Neural progenitor cell (in vitro differentiated cells): ENCODE results near the gene ARFGAP1. TPM values are rescaled to one million over a fixed set of nuclear protein-coding genes. Genes with fewer than 3 reads are reported as not detected.

Experiments used
- DNase-seq: peaks from one replicate; pipeline ENCODE4 v3.0.0-alpha.2; 2016; ENCODE audit warnings: low spot score
- H2AFZ ChIP-seq: fragments of 200-600 bp; sonication (generic); replicated peaks from 2 replicates; pipeline ENCODE4 v1.6.1; 2016; ENCODE audit warnings: antibody characterized with exemption
- H3F3A ChIP-seq: fragments of 200-600 bp; sonication (generic); 2 replicates; pipeline ENCODE4 v1.6.1; 2016; ENCODE audit warnings: antibody characterized with exemption, low read depth
- H3K27ac ChIP-seq: fragments of 200-600 bp; sonication (generic); 2 replicates; pipeline ENCODE4 v1.5.1; 2016; ENCODE audit warnings: mild to moderate bottlenecking
- H3K27me3 ChIP-seq: fragments of 200-600 bp; sonication (generic); 2 replicates; pipeline ENCODE4 v1.6.1; 2016; ENCODE audit warnings: mild to moderate bottlenecking, moderate library complexity
- H3K36me3 ChIP-seq: fragments of 200-600 bp; sonication (generic); 2 replicates; pipeline ENCODE4 v1.5.1; 2016
- H3K4me1 ChIP-seq: fragments of 200-600 bp; sonication (generic); 2 replicates; pipeline ENCODE4 v1.6.1; 2016; ENCODE audit warnings: mixed run types
- H3K4me2 ChIP-seq: fragments of 200-600 bp; sonication (generic); 2 replicates; pipeline ENCODE4 v1.6.1; 2016
- H3K4me3 ChIP-seq: fragments of 200-600 bp; sonication (generic); 2 replicates; pipeline ENCODE4 v1.5.1; 2016
- H3K79me2 ChIP-seq: fragments of 200-600 bp; sonication (generic); 2 replicates; pipeline ENCODE4 v1.6.1; 2016; ENCODE audit warnings: low read depth
- H3K9ac ChIP-seq: fragments of 200-600 bp; sonication (generic); 2 replicates; pipeline ENCODE4 v1.6.1; 2016
- H3K9me3 ChIP-seq: fragments of 200-600 bp; sonication (generic); 2 replicates; pipeline ENCODE4 v1.5.1; 2016; ENCODE audit warnings: low read depth
- H4K20me1 ChIP-seq: fragments of 200-600 bp; sonication (generic); 2 replicates; pipeline ENCODE4 v1.6.1; 2016; ENCODE audit warnings: low read depth
- H3K27ac Mint-ChIP-seq: 3 replicates; pipeline ENCODE4 v1.8.0; 2021; ENCODE audit warnings: mixed read lengths
- H3K27me3 Mint-ChIP-seq: 2 replicates; pipeline ENCODE4 v1.8.0; 2022; ENCODE audit warnings: low read depth, mild to moderate bottlenecking, inconsistent platforms, moderate library complexity, mixed read lengths; ENCODE audit not compliant: insufficient read depth
- H3K36me3 Mint-ChIP-seq: 3 replicates; pipeline ENCODE4 v1.8.0; 2021; ENCODE audit warnings: mixed read lengths
- H3K4me1 Mint-ChIP-seq: 3 replicates; pipeline ENCODE4 v1.8.0; 2021; ENCODE audit warnings: mixed read lengths
- H3K4me3 Mint-ChIP-seq: 3 replicates; pipeline ENCODE4 v1.8.0; 2021; ENCODE audit warnings: mild to moderate bottlenecking, moderate library complexity, mixed read lengths
- H3K9me3 Mint-ChIP-seq: 3 replicates; pipeline ENCODE4 v1.8.0; 2020; ENCODE audit warnings: mixed read lengths
- EZH2 ChIP-seq: fragments of 200-600 bp; sonication (generic); IDR thresholded peaks from 2 replicates; pipeline ENCODE4 v1.6.1; 2017; ENCODE audit warnings: antibody characterized with exemption, mild to moderate bottlenecking, moderate library complexity
- EZH2phosphoT487 ChIP-seq: fragments of 200-600 bp; sonication (generic); IDR thresholded peaks from 2 replicates; pipeline ENCODE4 v1.6.1; 2017; ENCODE audit warnings: antibody characterized with exemption
- total RNA-seq: library from RNA; depleted of rRNA; stranded (reverse); fragments of >200 nt; gene quantifications from 2 replicates; pipeline ENCODE4 v1.2.3, GENCODE V29; 2015; ENCODE audit warnings: low replicate concordance
- TF ChIP-seq, protein P1 (sequence below): fragments of 200-600 bp; sonication (generic); IDR thresholded peaks from 2 replicates; pipeline ENCODE4 v1.5.1; 2017; ENCODE audit warnings: antibody characterized with exemption, mild to moderate bottlenecking

Gene ARFGAP1
- total RNA-seq, 1 donor from 2014 or later, result 43.7 TPM

GRCh38 chr20:63330084-63330760 is 57.6 kb downstream of the ARFGAP1 start:
- Histone ChIP-seq H3K9ac (no peak overlapping the region), H4K20me1 (no peaks in the 10 kb centered on the region), H3K4me2 (no peak overlapping the region), H3K27me3 (no peaks in the 10 kb centered on the region), H3F3A (no peaks in the 10 kb centered on the region), H3K4me1 (no peaks in the 10 kb centered on the region), H3K4me3 (no peak overlapping the region), H3K36me3 (no peaks in the 10 kb centered on the region), H3K27ac (no peak overlapping the region), H3K79me2 (no peaks in the 10 kb centered on the region), H2AFZ (no peak overlapping the region), H3K9me3 (no peaks in the 10 kb centered on the region)
- H3K9me3 Mint-ChIP-seq, result peaks cover 8% of the 10 kb centered on the region
- H3K27ac Mint-ChIP-seq, result no peak overlapping the region
- DNase-seq, result no peak
- peaks cover 5% of the 10 kb centered on the region for H3K4me1 Mint-ChIP-seq
- peaks cover 10% of the 10 kb centered on the region for H3K27me3 Mint-ChIP-seq
- H3K4me3 Mint-ChIP-seq, result no peak overlapping the region
- TF ChIP-seq EZH2 (no peak), EZH2phosphoT487 (no peak)
- TF ChIP-seq, protein P1, sequence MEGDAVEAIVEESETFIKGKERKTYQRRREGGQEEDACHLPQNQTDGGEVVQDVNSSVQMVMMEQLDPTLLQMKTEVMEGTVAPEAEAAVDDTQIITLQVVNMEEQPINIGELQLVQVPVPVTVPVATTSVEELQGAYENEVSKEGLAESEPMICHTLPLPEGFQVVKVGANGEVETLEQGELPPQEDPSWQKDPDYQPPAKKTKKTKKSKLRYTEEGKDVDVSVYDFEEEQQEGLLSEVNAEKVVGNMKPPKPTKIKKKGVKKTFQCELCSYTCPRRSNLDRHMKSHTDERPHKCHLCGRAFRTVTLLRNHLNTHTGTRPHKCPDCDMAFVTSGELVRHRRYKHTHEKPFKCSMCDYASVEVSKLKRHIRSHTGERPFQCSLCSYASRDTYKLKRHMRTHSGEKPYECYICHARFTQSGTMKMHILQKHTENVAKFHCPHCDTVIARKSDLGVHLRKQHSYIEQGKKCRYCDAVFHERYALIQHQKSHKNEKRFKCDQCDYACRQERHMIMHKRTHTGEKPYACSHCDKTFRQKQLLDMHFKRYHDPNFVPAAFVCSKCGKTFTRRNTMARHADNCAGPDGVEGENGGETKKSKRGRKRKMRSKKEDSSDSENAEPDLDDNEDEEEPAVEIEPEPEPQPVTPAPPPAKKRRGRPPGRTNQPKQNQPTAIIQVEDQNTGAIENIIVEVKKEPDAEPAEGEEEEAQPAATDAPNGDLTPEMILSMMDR, result no peak
- H3K36me3 Mint-ChIP-seq, result peaks cover 7% of the 10 kb centered on the region

DNA sequence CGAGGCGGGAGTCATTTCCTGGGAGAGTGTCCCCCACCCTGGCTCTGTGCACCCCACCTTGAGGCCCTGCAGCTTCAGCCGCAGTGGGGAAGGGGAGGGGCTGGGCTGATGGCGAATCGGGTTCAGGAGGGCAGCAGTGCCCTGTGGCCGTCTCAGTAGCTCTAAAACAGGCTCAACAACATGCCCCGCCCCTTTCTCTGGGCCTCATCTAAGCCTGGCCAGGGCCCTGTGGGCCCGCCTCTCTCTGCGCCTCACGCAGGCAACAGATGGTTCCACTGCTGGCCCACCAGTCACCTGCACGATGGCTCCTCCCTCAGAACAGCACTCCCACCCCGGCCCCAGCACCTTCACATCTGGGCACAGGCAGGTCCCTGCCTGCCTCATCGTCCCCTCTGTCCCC is 58.3 kb downstream of the ARFGAP1 start:
- no peak overlapping the region for H3K27ac Mint-ChIP-seq
- no peak overlapping the region for H3K27ac ChIP-seq
- H2AFZ ChIP-seq, result no peak overlapping the region
- H3K4me2 ChIP-seq, result no peak overlapping the region
- no peak overlapping the region for H3K9ac ChIP-seq
- no peaks in the 10 kb centered on the region for H3K79me2 ChIP-seq
- no peak overlapping the region for H3K4me3 ChIP-seq
- no peaks in the 10 kb centered on the region for H4K20me1 ChIP-seq
- peak; percentile 62 for DNase-seq
- H3K4me3 Mint-ChIP-seq, result no peak overlapping the region
- peaks cover 8% of the 10 kb centered on the region for H3K9me3 Mint-ChIP-seq
- no peaks in the 10 kb centered on the region for H3F3A ChIP-seq
- H3K9me3 ChIP-seq, result no peaks in the 10 kb centered on the region
- H3K27me3 Mint-ChIP-seq, result peaks cover 10% of the 10 kb centered on the region
- H3K36me3 Mint-ChIP-seq, result peaks cover 7% of the 10 kb centered on the region
- TF ChIP-seq EZH2, result no peak
- TF ChIP-seq, protein P1, result no peak
- TF ChIP-seq EZH2phosphoT487, result no peak
- H3K36me3 ChIP-seq, result no peaks in the 10 kb centered on the region
- H3K4me1 Mint-ChIP-seq, result peaks cover 11% of the 10 kb centered on the region
- no peaks in the 10 kb centered on the region for H3K27me3 ChIP-seq
- H3K4me1 ChIP-seq, result no peaks in the 10 kb centered on the region

- no peak overlapping the region for H3K4me2 ChIP-seq
- no peak for DNase-seq
- H3K27ac ChIP-seq, result no peak overlapping the region
- H3F3A ChIP-seq, result no peaks in the 10 kb centered on the region
- no peak overlapping the region for H3K9ac ChIP-seq
- H3K27ac Mint-ChIP-seq, result peak overlapping the region; percentile 33
- no peaks in the 10 kb centered on the region for H4K20me1 ChIP-seq
- H3K36me3 ChIP-seq, result no peaks in the 10 kb centered on the region
- no peak overlapping the region for H2AFZ ChIP-seq
- peaks cover 8% of the 10 kb centered on the region for H3K9me3 Mint-ChIP-seq
- no peaks in the 10 kb centered on the region for H3K4me1 ChIP-seq
- H3K79me2 ChIP-seq, result no peaks in the 10 kb centered on the region
- H3K27me3 Mint-ChIP-seq, result peaks cover 10% of the 10 kb centered on the region
- TF ChIP-seq EZH2, result no peak
- no peak for TF ChIP-seq EZH2phosphoT487
- TF ChIP-seq, protein P1, result no peak
- peaks cover 7% of the 10 kb centered on the region for H3K36me3 Mint-ChIP-seq
- no peaks in the 10 kb centered on the region for H3K9me3 ChIP-seq
- H3K27me3 ChIP-seq, result peaks cover 1% of the 10 kb centered on the region
- peak overlapping the region; percentile 48 for H3K4me3 Mint-ChIP-seq
- H3K4me3 ChIP-seq, result no peak overlapping the region
- peaks cover 13% of the 10 kb centered on the region for H3K4me1 Mint-ChIP-seq
These were observed 59.3 kb downstream of the ARFGAP1 start for GRCh38 chr20:63331741-63332400.
